T1000 (cell line): Measurements from ENCODE around the gene HEXIM2.
"Not testable (repeated sequence)": the region's sequence is repeated elsewhere in the genome, so short reads cannot be mapped to it uniquely, and the experiment has no call there.

Experiments used
- DNase-seq: peaks from one replicate; lab custom pipeline; 2025; ENCODE audit warnings: mixed read lengths; lab: John Stamatoyannopoulos, UW

HEXIM2 gene

GRCh38 chr17:45161288-45162024, at the start of gene HEXIM2:
Gene HEXIM2, plus strand, starts transcription at chr17:45161875. Its CDS starts 919 bp downstream, at chr17:45162794.
- peak; percentile 99 for DNase-seq

GRCh38 chr17:45112559-45113423, 48.9 kb upstream of the HEXIM2 start:
- no peak for DNase-seq

- DNase-seq: no peak
Observed at GRCh38 chr17:45113424-45113754, 48.3 kb upstream of the HEXIM2 start.

- DNase-seq: no peak
Observed at GRCh38 chr17:45114117-45114932, 47.4 kb upstream of the HEXIM2 start.

- no peak for DNase-seq
Observed at GRCh38 chr17:45115015-45115625, 46.6 kb upstream of the HEXIM2 start.

GRCh38 chr17:45115871-45116270, 45.8 kb upstream of the HEXIM2 start:
- DNase-seq: no peak

GRCh38 chr17:45116434-45117016, 45.1 kb upstream of the HEXIM2 start:
- DNase-seq: no peak

- DNase-seq: no peak
Observed at GRCh38 chr17:45117334-45117733, 44.3 kb upstream of the HEXIM2 start.

GRCh38 chr17:45117848-45118646, 43.6 kb upstream of the HEXIM2 start:
- DNase-seq: no peak

- no peak for DNase-seq
Observed at GRCh38 chr17:45118691-45119090, 43.0 kb upstream of the HEXIM2 start.

- DNase-seq: no peak
Observed at GRCh38 chr17:45119964-45120363, 41.7 kb upstream of the HEXIM2 start.

- no peak for DNase-seq
Observed at GRCh38 chr17:45120558-45120957, 41.1 kb upstream of the HEXIM2 start.

GRCh38 chr17:45121055-45121454, 40.6 kb upstream of the HEXIM2 start:
- DNase-seq: no peak

GRCh38 chr17:45123076-45123770, 38.5 kb upstream of the HEXIM2 start:
- DNase-seq: no peak

GRCh38 chr17:45123930-45124796, 37.5 kb upstream of the HEXIM2 start:
- peak; percentile 74 for DNase-seq

GRCh38 chr17:45124797-45125122, 36.9 kb upstream of the HEXIM2 start:
- DNase-seq: not testable (repeated sequence)

GRCh38 chr17:45125509-45125908, 36.2 kb upstream of the HEXIM2 start:
- DNase-seq: no peak

- DNase-seq: no peak
Observed at GRCh38 chr17:45127207-45127547, 34.5 kb upstream of the HEXIM2 start.

GRCh38 chr17:45127548-45128300, 34.0 kb upstream of the HEXIM2 start:
- DNase-seq: peak; percentile 38
